ENCODE results near the gene ZSWIM4.
"Not testable (repeated sequence)": the region's sequence is repeated elsewhere in the genome, so short reads cannot be mapped to it uniquely, and the experiment has no call there.

The ZSWIM4 gene

DNA sequence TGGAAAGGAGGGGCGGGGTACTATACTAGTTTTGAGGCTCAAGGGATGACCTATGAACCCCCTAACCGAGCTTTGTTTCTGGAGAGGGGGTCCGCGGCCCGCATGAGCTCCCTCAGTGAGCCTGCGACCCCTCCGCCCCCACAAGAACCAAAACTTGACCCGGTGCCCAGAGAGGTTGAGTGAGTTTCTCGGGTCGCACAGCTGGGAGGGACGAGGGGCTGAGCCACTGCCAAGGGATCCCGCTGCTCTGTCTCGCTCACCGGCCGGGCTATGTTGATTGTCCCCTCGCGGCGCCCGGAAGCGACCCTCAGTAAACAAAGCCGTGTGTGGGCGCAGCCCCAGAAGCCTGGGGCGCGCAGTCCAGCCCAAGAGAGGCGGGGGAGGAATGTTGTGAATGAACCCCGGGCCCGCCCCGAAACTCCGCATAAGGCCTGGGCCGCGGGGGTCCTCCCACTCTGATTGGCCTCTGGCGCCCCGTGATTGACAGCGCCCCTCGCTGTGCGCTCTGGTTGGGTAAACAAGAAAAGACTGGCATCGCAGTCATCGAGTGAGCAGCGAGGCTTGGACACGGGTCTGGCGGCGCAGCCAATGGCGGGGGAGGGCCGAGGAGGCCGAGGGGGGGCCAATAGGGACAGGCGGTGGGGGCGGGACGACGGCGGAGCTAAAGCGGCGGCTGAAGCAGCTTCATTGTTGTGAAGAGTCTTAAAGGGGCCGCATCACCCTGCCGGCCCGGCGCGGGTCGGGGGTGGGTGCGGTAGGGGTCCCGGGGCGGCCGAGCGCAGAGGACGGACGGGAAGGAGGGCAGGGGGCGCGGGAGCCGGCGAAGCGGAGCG, at the start of gene ZSWIM4:
ZSWIM4 (plus strand) TSS at position 687 of the 833 bp plus-strand sequence. CDS start 206 bp downstream, outside the sequence.
- peak; percentile 95 for DNase-seq

DNA sequence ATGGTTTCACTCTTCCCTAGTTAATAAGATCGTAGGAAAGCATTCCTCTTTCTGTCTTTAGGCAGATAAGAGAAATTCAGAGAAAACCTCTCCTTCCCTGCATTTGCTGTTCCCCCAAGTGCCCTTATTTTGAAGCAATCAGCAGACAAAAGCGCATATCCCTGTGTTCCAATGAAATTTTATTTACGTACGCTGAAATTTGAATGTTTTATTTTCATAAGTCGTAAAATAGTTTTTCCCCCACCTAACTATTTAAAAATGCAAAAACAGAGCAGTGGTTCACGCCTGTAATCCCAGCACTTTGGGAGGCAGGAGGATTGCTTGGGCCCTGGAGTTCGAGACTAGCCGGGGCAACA, 48.2 kb upstream of the ZSWIM4 start:
- DNase-seq: no peak

DNA sequence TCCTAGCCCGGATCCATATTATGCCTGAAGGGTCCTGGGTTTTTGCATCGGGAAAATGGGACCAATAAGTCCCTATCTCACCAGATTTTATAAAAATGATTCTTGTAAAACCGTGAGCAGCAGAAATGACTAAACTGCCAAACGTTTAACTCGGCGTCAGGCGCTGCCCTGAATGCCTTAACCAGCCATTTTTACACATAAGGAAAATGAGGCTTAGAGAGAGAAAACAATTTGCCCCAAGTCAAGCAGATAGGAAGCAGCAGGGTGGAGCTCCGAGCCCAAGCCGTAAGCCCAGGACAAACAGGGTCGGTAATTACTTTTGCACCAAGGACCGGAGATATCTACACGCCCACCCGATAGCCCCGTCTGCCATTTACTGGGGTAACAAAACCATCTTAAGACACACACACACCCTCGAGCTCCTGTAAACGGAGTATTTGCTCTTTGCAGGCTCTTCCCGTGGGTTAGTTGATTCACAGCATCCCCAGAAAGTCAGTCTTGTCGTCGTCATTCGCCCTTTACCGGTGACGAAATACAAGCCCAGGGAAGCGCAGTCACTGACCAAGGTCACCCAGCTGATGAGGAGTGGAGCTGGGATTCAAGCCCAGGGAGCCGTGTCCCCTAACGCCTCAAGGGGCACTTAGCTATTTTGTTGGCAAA, 46.9 kb upstream of the ZSWIM4 start:
- DNase-seq: peak; percentile 5

DNA sequence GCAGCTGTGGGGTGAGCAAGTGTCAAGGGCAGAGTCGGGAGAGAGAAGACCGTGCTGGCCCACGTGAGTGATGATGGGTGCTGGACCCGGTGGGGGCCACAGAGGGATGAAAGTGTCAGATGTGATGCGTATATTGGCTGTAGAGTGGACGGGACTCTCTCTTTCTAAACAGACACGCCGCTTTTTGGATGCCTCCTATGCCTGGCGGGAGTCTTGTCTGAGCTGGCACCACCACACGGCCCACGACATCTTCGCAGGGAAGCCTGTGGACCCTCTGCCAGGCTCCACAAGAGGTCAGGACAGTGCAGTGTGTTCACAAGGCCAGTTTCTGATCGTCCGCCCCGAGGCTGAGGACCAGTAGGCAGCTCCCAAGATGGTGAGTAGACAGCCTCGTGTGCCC, 43.8 kb upstream of the ZSWIM4 start:
- DNase-seq: no peak

GRCh38 chr19:13753622-13754021, 41.6 kb upstream of the ZSWIM4 start:
- not testable (repeated sequence) for DNase-seq

GRCh38 chr19:13756210-13756609, 39.0 kb upstream of the ZSWIM4 start:
- DNase-seq: no peak

DNA sequence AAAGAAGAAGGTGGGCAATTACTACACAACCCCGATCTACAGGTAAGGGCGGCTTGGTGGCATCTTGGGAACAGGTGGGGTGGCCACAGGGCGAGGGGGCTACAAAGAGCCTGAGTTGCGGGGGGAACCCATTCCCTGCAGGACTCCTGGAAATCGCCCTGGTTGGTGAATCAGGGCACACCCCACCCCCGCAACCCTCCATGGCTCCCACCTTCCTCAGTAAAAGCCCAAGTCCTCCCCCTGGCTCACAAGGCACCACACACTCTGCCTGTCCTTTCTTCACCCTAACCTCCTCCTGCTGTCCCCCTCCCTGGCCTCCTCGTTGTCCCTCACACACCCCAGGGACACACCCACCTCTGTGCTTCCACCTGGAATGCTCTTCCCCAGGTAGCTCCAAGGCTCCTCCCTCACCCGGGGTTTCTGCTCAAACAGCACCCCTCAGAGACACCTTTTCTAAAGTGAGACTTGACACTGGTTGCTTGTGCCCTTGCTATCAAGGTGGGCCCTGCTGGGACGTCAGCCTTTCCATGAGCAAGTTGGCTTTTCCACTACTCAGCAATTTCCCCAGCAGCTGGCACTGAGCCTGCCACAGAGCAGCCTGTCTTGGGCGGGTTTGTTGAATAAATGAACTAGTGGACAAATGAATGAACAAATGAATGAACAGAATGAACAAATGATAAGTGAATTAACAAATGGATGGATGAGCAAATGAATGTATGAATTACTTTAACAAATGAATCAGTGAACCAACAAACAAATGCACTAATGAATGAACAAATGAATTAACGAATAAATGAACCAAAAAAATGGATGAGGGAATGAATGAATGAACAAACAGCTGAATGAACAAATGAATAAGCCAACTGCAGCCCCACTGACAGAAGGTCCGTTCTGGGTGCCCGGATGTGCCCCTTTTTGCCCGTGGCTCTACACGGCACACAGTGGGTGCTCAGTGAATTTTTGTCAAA, 37.2 kb upstream of the ZSWIM4 start:
- no peak for DNase-seq

DNA sequence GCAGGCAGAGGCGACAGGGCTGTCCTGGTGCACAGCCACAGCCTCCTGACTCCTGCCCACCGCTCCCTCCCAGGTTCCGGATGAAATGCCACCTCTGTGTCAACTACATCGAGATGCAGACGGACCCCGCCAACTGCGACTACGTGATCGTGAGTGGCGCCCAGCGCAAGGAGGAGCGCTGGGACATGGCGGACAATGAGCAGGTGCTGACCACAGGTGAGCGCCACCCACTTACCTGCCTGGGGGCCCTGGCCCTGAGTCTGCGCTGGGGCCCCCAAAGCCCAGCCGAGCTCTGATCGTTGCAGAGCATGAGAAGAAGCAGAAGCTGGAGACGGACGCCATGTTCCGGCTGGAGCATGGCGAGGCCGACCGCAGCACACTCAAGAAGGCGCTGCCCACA, 36.4 kb upstream of the ZSWIM4 start:
- no peak for DNase-seq

DNA sequence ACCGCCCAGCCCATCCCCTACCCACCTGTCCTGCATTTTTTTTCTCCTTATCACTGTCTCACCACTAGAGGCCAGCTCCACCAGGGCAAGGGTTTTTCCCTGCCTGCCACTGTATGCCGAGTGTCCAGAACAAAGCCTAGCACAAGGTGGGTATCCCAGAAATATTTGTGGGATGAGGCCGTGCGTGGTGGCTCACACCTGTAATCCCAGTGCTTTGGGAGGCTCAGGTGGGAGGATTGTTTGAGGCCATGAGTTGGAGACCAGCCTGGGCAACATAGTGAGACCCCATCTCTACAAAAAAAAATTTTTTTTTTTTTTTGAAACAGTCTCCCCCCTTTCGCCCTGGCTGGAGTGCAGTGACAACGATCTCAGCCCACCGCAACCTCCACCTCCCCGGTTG, 33.8 kb upstream of the ZSWIM4 start:
- DNase-seq: no peak

- DNase-seq: no peak
These were observed 32.5 kb upstream of the ZSWIM4 start for GRCh38 chr19:13762635-13763235.

GRCh38 chr19:13763265-13763664, 32.0 kb upstream of the ZSWIM4 start:
- DNase-seq: no peak

- peak; percentile 62 for DNase-seq
These were observed 31.0 kb upstream of the ZSWIM4 start, which contains the start of gene MRI1 for GRCh38 chr19:13764101-13764807. Gene MRI1, plus strand, starts transcription at chr19:13764522. Its CDS starts 67 bp downstream, at chr19:13764589.

- peak; percentile 29 for DNase-seq
These were observed 30.3 kb upstream of the ZSWIM4 start for GRCh38 chr19:13764821-13765394.

- no peak for DNase-seq
These were observed 29.7 kb upstream of the ZSWIM4 start for GRCh38 chr19:13765395-13766094.

DNA sequence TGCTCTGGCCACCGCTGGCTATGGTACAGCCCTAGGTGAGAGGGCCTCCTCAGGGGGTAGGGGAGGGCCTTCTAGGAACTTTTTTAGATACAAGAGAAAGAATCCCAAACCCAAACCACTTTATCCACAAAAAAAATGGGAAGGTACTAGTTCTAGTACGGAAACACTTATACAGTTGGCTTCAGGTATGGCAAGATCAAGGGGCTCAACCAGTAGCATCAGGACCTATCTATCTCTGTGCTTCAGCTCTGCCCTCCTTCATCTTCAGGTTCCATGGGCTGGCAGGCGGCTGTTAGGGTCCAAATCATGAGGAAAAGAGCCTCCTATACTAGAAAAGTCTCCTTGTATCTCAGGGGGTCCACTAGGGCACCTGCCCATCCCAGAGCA, 29.2 kb upstream of the ZSWIM4 start:
- DNase-seq: no peak

DNA sequence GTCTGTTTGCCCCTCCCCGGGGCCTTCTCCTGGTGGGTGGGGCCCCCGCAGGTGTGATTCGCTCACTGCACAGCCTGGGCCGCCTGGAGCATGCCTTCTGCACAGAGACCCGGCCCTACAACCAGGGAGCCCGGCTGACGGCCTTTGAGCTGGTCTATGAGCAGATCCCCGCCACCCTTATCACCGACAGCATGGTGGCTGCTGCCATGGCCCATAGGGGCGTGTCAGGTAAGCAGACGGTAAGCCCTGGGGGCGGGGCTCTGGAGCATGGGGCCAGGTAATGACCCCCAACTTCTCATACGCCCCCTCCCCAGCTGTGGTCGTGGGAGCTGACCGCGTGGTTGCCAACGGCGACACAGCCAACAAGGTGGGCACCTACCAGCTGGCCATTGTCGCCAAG, 26.7 kb upstream of the ZSWIM4 start:
- DNase-seq: no peak

DNA sequence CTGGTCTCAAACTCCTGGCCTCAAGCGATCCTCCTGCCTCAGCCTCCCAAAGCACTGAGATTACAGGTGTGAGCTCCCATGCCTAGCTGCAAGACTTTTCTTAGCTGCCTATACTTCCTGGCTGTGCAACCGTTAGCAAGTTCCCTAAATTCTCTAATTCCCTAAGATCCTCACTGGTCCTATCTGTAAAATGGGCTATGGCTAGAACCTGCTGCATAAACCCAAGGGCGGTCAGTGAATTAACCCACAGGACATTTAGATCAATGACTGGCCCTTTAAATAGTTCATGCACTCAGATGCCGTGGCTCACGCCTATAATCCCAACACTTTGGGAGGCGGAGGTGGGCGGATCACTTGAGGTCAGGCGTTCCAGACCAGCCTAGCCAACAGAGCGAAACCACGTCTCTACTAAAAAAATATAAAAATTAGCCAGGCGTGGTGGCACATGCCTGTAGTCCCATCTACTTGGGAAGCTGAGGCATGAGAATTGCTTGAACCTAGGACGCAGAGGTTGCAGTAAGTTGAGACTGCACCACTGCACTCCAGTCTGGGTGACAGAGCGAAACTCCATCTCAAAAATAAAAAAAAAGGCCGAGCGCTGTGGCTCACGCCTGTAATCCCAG, 25.1 kb upstream of the ZSWIM4 start:
- no peak for DNase-seq

DNA sequence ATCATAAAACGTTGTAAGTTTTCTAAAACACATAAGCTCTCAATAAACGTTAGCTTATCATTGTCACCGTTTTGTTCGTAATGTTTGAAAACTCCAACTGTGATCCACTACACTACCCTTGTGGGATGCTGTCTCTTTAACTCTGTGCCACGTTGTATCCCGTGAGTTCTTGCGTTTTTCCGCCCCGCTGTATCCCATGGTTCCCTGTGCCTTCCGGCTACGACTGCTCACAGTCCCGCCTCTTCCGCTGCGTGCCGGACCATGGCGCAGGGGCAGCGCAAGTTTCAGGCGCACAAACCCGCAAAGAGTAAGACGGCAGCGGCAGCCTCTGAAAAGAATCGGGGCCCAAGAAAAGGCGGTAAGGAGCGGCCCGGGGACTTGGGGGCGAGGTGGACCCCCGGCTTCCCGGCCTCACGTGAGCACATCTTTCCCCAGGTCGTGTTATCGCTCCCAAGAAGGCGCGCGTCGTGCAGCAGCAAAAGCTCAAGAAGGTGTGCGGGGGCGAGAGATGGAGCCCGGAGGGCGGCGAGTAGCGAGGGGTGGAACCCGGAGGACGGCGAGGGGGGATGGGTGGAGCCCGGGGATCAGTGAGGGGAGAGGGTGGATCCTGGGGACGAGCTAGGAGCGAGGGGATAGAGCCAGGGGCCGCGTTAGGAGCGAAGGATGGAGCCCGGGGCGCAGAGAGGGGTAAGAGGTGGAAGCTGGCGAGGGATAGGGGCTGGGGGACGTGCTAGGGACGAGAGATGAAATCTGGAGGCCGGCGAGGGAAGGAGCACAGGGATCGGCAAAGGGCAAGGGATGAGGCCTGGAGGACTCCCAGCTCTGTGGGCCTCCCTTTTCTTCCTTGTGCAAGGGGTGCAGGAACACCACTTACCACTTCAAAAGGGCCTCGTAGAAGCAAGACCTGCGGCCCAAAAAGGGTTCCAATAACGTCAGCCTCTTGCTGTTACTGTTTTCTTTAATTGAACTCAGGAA, 20.7 kb upstream of the ZSWIM4 start, which contains the start of gene C19orf53:
C19orf53 (plus strand) TSS at position 240 of the 975 bp plus-strand sequence; CDS start at position 262, 22 bp downstream.
- peak; percentile 82 for DNase-seq

DNA sequence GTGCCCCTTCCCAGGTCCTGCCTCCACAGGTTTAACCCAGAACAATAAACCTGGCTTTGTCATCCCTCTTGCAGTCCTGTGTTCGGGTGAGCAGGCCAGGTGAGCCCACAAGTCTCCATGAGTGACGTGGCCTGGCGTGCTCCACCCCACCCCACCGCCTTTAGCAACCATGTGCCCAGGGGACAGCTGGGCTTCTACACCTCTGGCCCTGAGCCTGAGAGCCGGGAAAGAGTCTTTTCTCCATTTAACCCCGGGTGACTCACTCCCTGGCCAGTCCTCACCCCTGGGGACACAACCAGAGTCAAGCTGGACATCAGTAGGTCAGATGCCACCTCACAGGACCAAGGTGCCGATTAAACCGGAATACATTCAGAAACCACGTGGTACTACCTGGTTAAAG, 16.8 kb upstream of the ZSWIM4 start:
- no peak for DNase-seq
